Lung (tissue), 12 donors: ENCODE data around the gene CEACAM19. TPM values are rescaled to one million over a fixed set of nuclear protein-coding genes. Genes with fewer than 3 reads are reported as not detected.

Experiments used
- ATAC-seq: fragments of 200-7000 bp; cut with Tn5 transposase; one replicate; pipeline ENCODE4 v1.9.1; 2020; ENCODE audit warnings: moderate number of reproducible peaks; ENCODE audit not compliant: insufficient read depth, low FRiP score
- DNase-seq, 3 donors: peaks; one replicate each; pipeline ENCODE4 v3.0.0-alpha.2; 2013 to 2017
- H3K27ac ChIP-seq, 2 donors: one replicate each; pipeline ENCODE4 v1.5.1; 2013; ENCODE audit warnings: mild to moderate bottlenecking in 2 of 2, moderate library complexity in 2 of 2, control low read depth in 1 of 2, inconsistent platforms in 1 of 2, low read depth in 1 of 2, low read length in 1 of 2
- H3K27me3 ChIP-seq, 3 donors: one replicate each; pipeline ENCODE4 v1.5.1; 2013; ENCODE audit warnings: low read length in 2 of 3; ENCODE audit not compliant: control insufficient read depth in 3 of 3, insufficient read depth in 3 of 3
- H3K36me3 ChIP-seq, 4 donors: one replicate each; pipeline ENCODE4 v1.5.1; 2013; ENCODE audit warnings: low read length in 4 of 4, mild to moderate bottlenecking in 1 of 4, moderate library complexity in 1 of 4; ENCODE audit not compliant: control insufficient read depth in 4 of 4, insufficient read depth in 4 of 4
- H3K4me1 ChIP-seq, 5 donors: one replicate each; pipeline ENCODE4 v1.5.1; 2013; ENCODE audit warnings: low read length in 5 of 5, mild to moderate bottlenecking in 2 of 5, moderate library complexity in 1 of 5; ENCODE audit not compliant: control insufficient read depth in 5 of 5, insufficient read depth in 5 of 5
- H3K4me3 ChIP-seq: one replicate; pipeline ENCODE4 v1.5.1; 2013; ENCODE audit warnings: mild to moderate bottlenecking, control low read depth, moderate library complexity
- H3K9ac ChIP-seq, 2 donors: one replicate each; pipeline ENCODE4 v1.5.1; 2013; ENCODE audit warnings: low read length in 2 of 2, control low read depth in 1 of 2; ENCODE audit not compliant: insufficient read depth in 1 of 2
- H3K9me3 ChIP-seq, 4 donors: one replicate each; pipeline ENCODE4 v1.5.1; 2013; ENCODE audit warnings: low read length in 3 of 4, mild to moderate bottlenecking in 1 of 4, moderate library complexity in 1 of 4; ENCODE audit not compliant: control insufficient read depth in 4 of 4, insufficient read depth in 3 of 4
- WGBS, 2 donors: extraction: QIAGEN DNeasy Blood & Tissue Kit; methylation state at CpG; one replicate each; pipeline ENCODE4 v1.1.7; 2013; 5-methylcytosine and 5-hydroxymethylcytosine counted together
- polyA plus RNA-seq, 2 donors: library from polyadenylated mRNA; stranded (reverse); fragments of 200-250 nt; gene quantifications; one replicate each; pipeline ENCODE4 v1.2.1, GENCODE V29; 2013
- total RNA-seq, 2 donors: library from RNA; depleted of rRNA in 1 of 2; stranded (reverse); fragments of >200 nt in 1 of 2; gene quantifications; one replicate each; pipeline ENCODE4 v1.2.1, GENCODE V29; 2014 to 2021
- TF ChIP-seq, protein P1 (sequence below): IDR thresholded peaks from 2 replicates; pipeline ENCODE4 v1.5.1; 2012; ENCODE audit warnings: mild to moderate bottlenecking; ENCODE audit errors: control extremely low read depth, extremely low read depth
- donor health status: control.
- donor health status: control.
- donor health status: Bipolar disorder and iron deficiency.
- donor health status: healthy.
- donor health status: DM: yes; HTN: yes; CAD: no.

Gene CEACAM19
- total and polyA plus RNA-seq, 4 donors: 2.3 to 8.3 (median 4.4) TPM

DNA sequence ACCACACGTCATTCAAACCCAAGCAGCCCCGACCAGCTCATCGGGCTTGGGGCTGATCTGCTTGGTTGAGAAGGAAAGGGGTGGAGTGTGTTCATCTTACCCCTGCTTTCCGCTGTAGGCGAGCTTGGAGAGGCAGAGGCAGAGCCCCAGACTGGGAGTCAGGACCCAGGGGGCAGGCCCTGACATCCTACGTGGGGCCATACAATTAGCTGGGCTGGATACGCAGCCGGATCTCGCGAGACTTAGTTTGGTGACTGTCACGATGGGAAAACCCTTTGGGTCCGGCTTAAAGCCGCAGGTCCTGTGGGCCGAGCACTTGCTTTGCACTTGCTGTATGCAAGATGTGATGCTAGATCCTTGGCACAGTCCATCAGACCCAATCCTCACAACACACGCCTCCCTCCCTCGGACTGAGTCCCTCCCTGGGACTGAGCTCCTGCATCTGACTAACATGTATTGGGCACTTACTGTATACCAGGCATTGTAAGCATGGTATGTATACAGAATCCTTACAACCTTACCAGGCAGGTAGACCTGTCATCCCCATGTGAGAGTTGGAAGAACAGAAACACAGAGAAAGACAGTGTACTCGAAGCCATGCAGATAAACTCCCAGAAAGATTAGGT is 31.4 kb downstream of the CEACAM19 start:
- WGBS, 2 donors: 89 to 90% methylated on average over 17 of the region's 17 CpGs
- no peaks in the 10 kb centered on the region for H3K9me3 ChIP-seq
- H3K4me3 ChIP-seq: no peak overlapping the region

DNA sequence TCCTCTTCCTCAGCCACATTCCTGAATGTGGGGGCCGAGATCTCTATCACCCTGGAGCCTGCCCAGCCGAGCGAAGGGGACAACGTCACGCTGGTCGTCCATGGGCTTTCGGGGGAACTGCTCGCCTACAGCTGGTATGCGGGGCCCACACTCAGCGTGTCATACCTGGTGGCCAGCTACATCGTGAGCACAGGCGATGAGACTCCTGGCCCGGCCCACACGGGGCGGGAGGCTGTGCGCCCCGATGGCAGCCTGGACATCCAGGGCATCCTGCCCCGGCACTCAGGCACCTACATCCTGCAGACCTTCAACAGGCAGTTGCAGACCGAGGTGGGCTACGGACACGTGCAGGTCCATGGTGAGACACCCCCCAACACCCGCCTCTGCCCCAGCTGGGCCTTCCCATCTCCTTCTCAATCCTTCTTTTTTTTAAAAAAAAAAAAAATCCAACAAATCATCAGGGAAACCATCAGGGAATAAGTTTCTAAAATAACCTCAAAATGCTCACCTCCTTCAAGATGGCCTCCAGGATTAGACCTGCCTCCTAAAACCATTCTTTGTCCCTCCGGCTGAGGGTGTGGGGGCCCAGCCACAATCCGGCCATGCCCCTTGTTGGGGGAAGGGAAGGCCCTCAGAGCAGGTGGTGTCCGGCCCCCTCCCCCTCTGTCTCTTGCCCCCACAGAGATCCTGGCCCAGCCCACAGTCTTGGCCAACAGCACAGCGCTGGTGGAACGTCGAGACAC is 32.2 kb downstream of the CEACAM19 start:
- Histone ChIP-seq H3K27me3 (no peaks in the 10 kb centered on the region), H3K9me3 (no peaks in the 10 kb centered on the region), H3K36me3 (no peaks in the 10 kb centered on the region), H3K9ac (no peak overlapping the region), H3K4me1 (no peaks in the 10 kb centered on the region), H3K4me3 (no peak overlapping the region), H3K27ac (no peak overlapping the region)
- TF ChIP-seq, protein P1, sequence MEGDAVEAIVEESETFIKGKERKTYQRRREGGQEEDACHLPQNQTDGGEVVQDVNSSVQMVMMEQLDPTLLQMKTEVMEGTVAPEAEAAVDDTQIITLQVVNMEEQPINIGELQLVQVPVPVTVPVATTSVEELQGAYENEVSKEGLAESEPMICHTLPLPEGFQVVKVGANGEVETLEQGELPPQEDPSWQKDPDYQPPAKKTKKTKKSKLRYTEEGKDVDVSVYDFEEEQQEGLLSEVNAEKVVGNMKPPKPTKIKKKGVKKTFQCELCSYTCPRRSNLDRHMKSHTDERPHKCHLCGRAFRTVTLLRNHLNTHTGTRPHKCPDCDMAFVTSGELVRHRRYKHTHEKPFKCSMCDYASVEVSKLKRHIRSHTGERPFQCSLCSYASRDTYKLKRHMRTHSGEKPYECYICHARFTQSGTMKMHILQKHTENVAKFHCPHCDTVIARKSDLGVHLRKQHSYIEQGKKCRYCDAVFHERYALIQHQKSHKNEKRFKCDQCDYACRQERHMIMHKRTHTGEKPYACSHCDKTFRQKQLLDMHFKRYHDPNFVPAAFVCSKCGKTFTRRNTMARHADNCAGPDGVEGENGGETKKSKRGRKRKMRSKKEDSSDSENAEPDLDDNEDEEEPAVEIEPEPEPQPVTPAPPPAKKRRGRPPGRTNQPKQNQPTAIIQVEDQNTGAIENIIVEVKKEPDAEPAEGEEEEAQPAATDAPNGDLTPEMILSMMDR: no peak
- no peak for DNase-seq
- 93% methylated on average over 28 of the region's 28 CpGs for WGBS, 2 donors
- ATAC-seq: no peak

More for the DNA sequence above, 31.4 kb downstream of the CEACAM19 start:
- Histone ChIP-seq H3K9ac (no peak overlapping the region), H3K4me1 (no peaks in the 10 kb centered on the region), H3K27me3 (no peaks in the 10 kb centered on the region), H3K27ac (no peak overlapping the region), H3K36me3 (no peaks in the 10 kb centered on the region)
- DNase-seq (no peak), ATAC-seq (no peak)
- TF ChIP-seq, protein P1: no peak

DNA sequence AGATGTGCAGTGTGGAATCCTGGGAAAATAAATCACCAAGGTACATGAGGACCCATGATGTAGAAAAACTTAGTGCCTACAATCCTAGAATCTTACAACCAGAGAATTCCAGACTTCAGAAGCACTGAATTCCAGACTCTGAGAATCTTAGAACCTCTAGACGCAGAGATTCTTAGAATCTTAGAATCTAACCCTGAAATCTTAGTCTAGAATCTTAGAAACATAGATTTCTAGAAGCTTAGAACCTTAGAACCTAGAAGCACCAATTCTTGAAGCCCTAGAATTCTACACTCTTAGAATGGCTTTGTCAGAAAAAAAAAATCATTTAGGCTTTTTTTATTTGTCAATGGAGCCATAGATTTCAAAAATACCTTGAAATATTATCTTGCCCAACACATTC is 33.7 kb downstream of the CEACAM19 start:
- no peak overlapping the region for H3K9ac ChIP-seq
- H3K4me3 ChIP-seq: no peak overlapping the region
- DNase-seq (no peak), ATAC-seq (no peak)
- 91 to 94% methylated on average over 1 of the region's 1 CpG for WGBS, 2 donors
- no peaks in the 10 kb centered on the region for H3K9me3 ChIP-seq
- H3K4me1 ChIP-seq: no peaks in the 10 kb centered on the region
- TF ChIP-seq, protein P1: no peak
- H3K27me3 ChIP-seq: no peaks in the 10 kb centered on the region
- H3K27ac ChIP-seq: no peak overlapping the region
- no peaks in the 10 kb centered on the region for H3K36me3 ChIP-seq
